ENCODE data around the gene PRKCH. TPM values are rescaled to one million over a fixed set of nuclear protein-coding genes. Genes with fewer than 3 reads are reported as not detected.

PRKCH gene
- polyA plus RNA-seq, 3 donors from 2014 or later = 231 to 451 (median 335) TPM

DNA sequence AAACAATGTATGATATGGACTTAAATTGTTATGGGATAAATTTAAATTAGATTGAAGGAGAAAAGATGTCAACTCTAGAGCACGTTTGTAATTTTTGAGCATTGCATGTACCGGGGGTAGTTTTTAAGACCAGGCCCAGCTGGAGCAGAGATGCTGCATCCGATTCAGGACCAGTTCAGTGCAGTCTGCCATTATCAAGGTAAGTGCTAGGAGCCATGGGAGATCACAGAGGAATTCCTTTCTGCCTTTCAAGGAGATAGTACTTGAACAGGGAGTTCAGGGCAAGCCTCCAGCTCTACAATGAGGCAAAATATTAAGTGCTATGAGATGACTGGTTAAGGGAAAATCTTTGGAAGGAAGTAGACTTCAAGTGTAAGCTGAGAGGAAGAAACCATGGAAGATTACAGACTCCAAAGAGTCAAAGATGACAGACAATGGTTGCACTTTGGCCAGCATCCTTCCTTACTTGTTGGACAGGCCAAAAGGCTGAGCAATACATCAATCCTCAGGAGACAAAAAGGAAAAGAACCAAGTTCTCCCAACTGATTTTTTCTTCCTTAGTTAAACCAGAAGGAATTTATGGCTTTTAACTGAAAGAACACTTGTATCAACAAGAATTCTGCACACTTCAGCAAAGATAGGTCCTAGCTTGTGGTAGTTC, 260.7 kb downstream of the PRKCH start:
- H3K27me3 Mint-ChIP-seq (ENCODE audit: low read depth in 3 of 3) = peaks cover 0 to 6% (median 3%) of the 10 kb centered on the region in 3 donors
- peaks cover 10 to 18% of the 10 kb centered on the region in 2 donors for H3K4me1 Mint-ChIP-seq
- no peak overlapping the region for H3K27ac Mint-ChIP-seq

DNA sequence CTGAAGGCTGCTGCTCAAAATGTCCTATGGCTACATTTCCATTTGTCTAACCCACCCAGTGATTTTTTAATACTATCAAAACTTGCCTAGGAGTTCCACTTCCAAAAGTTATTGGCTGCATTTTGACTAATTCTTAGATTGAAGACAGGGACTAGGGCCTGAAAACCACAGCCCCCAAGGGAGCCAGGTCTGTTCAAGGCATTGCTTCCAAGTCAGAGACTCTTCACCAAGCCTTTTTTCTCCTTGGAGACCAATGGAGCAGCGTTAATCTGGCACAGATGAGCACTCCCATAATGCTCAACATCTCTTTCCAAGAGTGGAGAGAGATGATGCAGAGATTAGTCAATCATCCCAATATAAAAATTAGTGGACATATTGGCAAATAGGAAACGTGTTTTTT, 261.4 kb downstream of the PRKCH start:
- H3K4me1 Mint-ChIP-seq = peaks cover 10 to 18% of the 10 kb centered on the region in 2 donors
- H3K27me3 Mint-ChIP-seq (ENCODE audit: low read depth in 3 of 3) = peaks cover 0 to 6% (median 3%) of the 10 kb centered on the region in 3 donors
- no peak overlapping the region for H3K27ac Mint-ChIP-seq
- H3K4me3 Mint-ChIP-seq = no peak overlapping the region
- DNase-seq = no peak
- H3K9me3 Mint-ChIP-seq = no peaks in the 10 kb centered on the region
- peaks cover 0 to 4% (median 0%) of the 10 kb centered on the region in 3 donors for H3K36me3 Mint-ChIP-seq

More for the DNA sequence above, 260.7 kb downstream of the PRKCH start:
- H3K4me3 Mint-ChIP-seq = no peak overlapping the region
- H3K36me3 Mint-ChIP-seq = peaks cover 0 to 4% (median 0%) of the 10 kb centered on the region in 3 donors
- no peak for DNase-seq
- no peaks in the 10 kb centered on the region for H3K9me3 Mint-ChIP-seq

DNA sequence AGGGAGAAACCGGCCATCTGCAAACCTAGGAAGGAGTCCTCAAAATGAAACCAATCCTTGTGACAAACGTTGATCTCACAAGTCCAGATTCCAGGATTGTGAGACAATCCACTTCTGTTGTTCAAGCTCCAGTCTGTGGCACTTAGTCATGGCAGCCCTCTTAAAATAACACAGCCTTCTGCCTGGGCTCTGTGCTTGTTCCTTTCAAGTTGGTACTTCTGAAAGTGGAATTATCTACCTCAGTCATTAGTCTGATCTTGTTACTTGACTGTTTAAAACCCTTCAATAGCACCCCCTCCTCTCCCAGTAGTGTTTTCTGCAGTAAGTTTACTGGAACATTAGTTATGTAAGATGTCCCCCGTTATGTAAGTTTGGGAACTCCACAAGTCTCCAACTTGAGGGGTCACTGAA, 263.0 kb downstream of the PRKCH start:
- Mint-ChIP-seq H3K27ac (no peak overlapping the region), H3K4me3 (no peak overlapping the region), H3K27me3 (ENCODE audit: low read depth in 3 of 3) (peaks cover 0 to 6% (median 3%) of the 10 kb centered on the region in 3 donors), H3K4me1 (peaks cover 3 to 5% of the 10 kb centered on the region in 2 donors), H3K9me3 (no peaks in the 10 kb centered on the region), H3K36me3 (peaks cover 0 to 4% (median 0%) of the 10 kb centered on the region in 3 donors)
- no peak for DNase-seq

DNA sequence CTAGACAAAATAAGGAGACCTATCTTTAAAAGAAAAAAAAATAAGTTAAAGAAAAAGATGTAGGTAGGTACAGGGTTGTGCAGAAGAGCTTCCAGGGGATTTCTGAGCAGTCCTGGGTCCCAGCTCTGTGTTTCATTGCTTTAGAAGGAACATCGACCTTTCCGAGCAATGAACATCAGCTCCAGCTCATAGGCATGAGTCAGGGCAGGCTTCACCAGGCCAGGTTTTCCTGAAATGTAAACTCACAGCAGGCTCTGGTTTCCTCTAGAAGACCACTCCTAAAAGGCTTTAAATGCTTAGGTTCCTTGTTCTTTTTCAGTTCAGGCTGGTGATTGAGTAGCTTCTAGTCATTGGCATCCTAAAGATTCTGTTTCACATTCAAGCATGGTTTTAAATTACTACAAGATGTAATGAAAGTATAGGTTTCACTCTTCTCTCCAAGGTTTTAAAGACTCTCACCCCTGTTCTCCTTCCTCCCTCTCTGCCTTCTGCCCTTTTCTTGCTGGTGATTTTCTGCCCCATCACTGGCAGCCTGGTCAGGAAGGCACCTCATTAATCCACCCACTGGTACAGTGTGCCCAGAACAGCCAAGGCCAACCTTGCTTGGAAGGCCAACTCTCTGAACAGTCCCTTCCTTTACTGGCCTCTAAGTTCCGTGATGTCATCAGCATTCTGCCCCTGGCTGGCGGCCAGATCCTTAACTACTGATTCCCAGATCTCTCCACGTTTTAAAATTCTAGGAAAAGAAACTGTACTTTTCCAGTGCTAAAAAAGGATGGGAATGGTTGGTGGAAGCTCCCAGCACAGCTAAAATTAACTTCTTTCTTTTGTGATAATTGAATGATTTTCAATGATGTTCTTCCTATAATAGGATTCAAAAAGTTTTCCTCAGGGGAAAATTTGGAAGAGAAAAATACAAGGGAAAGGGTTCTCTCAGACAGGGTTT, 264.5 kb downstream of the PRKCH start:
- no peak overlapping the region for H3K4me3 Mint-ChIP-seq
- peaks cover 10 to 12% of the 10 kb centered on the region in 2 donors for H3K4me1 Mint-ChIP-seq
- H3K27me3 Mint-ChIP-seq (ENCODE audit: low read depth in 3 of 3) = peaks cover 0 to 4% (median 3%) of the 10 kb centered on the region in 3 donors
- no peaks in the 10 kb centered on the region for H3K9me3 Mint-ChIP-seq
- no peak overlapping the region for H3K27ac Mint-ChIP-seq
- DNase-seq = no peak
- peaks cover 0 to 4% (median 0%) of the 10 kb centered on the region in 3 donors for H3K36me3 Mint-ChIP-seq

DNA sequence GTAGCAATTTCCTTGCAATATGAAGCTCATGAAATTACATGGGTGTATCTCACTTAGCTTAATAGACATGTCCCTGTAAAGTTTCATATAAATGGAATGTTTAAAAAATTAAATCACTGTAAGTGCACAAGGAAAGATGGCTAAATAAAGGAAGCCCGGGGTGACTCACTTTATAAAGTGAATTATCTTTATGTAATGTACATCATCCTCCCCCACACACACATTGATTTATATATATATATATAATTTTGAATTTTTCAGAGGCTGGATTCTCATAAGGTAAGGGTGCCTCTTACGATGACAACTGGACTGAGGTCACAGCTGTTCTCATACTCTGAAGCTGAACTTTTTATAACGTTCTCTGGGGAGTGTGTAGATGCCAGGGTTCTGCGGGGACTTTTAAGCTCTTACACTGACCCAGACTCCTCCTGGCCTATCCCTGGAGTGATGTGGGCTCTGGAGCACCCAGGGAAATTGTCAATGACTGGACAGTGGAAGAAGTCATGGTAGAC, 265.2 kb downstream of the PRKCH start:
- no peak for DNase-seq
- peaks cover 10 to 12% of the 10 kb centered on the region in 2 donors for H3K4me1 Mint-ChIP-seq
- no peaks in the 10 kb centered on the region for H3K9me3 Mint-ChIP-seq
- H3K27me3 Mint-ChIP-seq (ENCODE audit: low read depth in 3 of 3) = peaks cover 0 to 4% (median 3%) of the 10 kb centered on the region in 3 donors
- peak overlapping the region in 1 of 6 donors; percentile 21 for H3K27ac Mint-ChIP-seq
- H3K36me3 Mint-ChIP-seq = peaks cover 0 to 4% (median 0%) of the 10 kb centered on the region in 3 donors
- no peak overlapping the region for H3K4me3 Mint-ChIP-seq

DNA sequence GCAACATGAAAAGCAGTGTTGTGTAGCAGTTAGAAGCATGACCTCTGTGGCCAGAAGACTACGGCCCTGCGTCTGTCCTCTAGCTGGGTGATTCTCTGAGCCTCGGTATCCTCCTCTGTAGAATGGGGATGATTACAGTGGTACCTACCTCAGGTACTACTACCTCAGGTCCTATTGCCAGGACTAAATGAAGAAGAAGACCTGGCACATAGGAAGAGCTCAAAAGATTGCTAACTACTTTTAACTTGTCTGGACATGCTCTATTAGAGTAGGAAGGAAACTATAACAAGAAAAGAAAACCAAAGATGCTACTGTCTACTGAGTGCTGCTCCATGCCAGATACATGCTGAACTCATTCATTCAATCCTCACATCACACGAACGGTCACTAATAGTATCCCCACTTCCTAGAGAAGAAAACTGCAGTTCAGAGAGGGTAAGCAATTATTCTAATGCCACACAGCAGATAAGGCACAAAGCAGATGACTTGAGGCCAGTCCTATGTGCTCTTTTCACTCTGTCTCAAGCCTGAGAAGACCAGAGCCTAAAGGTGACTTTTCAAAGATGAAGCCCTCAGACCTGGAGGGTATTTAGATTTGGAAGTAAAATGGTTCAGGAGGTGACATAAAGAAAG, 265.8 kb downstream of the PRKCH start:
- Mint-ChIP-seq H3K4me3 (no peak overlapping the region), H3K27ac (no peak overlapping the region), H3K27me3 (ENCODE audit: low read depth in 3 of 3) (peaks cover 0 to 4% (median 3%) of the 10 kb centered on the region in 3 donors), H3K9me3 (no peaks in the 10 kb centered on the region), H3K4me1 (peaks cover 10 to 12% of the 10 kb centered on the region in 2 donors), H3K36me3 (peaks cover 0 to 4% (median 0%) of the 10 kb centered on the region in 3 donors)
- no peak for DNase-seq

DNA sequence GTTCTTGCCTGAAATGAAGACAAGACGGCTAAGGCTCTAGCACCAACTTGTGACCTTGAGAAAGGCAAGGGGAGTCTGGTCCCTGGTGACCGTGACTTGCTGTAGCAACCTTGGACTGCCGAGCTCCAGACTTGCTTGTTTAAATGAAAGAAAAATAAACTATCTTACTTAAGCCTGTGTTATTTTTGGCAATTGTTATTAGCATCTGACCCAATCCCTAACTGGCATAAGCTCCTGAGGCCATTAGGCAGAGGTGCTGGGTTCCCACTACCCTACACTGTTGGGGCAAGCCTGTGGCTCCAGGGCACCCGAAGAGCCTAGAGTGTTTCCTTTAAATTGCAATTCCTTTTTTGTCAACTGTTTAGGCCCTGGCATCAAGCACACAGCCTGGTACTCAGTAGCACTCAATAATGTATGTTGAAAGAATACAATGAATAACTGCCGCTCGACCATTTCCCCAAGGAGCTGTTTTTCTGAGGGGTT, 267.1 kb downstream of the PRKCH start:
- Mint-ChIP-seq H3K4me3 (no peak overlapping the region), H3K36me3 (peaks cover 0 to 3% (median 0%) of the 10 kb centered on the region in 3 donors), H3K27me3 (ENCODE audit: low read depth in 3 of 3) (peaks cover 0 to 4% (median 3%) of the 10 kb centered on the region in 3 donors), H3K9me3 (no peaks in the 10 kb centered on the region), H3K4me1 (peaks cover 12 to 13% of the 10 kb centered on the region in 2 donors), H3K27ac (no peak overlapping the region)
- no peak for DNase-seq

DNA sequence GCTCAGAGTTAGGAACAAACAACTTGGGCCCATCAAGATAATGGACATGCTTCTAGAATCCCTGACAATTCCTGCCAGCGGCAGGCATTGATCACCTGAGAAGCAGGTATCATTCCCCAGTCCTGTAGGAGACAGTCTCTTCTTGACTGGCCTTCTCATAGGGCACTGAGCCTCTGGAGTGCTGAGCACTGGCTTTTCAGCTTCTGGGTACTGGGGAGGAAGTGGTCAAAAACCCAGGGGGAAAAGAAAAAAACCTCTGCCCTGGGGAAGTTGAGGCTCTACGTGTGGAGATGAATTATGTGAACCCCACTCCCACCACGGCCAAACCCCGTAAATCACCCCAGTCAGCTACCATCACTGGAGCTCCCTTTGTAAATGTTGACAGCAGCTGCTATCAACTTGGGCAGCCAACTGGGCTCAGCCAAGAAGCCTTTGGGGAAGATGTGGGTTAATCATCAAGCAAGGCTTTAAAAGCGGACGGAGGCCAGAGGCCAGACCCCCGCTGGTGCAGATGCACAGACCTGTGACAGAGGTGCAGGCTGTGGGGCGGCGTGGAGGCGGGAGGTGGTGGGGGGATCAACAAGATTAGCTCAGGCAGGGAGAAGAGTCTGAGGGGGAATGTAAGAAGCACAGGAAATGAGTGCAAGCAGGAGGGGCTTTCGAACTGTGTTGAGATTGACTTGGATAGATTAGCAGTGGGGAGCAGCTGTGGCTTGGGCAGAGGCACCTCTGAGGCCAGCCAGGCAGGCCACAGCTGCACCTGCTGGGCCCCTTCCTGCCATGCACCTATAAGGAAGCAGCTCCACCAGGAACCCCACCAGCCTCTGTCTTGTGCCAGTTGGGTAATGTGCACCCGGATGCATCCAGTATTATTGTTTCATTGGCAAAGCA, 268.6 kb downstream of the PRKCH start:
- Mint-ChIP-seq H3K27ac (no peak overlapping the region), H3K27me3 (ENCODE audit: low read depth in 3 of 3) (peaks cover 0 to 4% (median 3%) of the 10 kb centered on the region in 3 donors), H3K9me3 (no peaks in the 10 kb centered on the region), H3K4me1 (peaks cover 26 to 28% of the 10 kb centered on the region in 2 donors), H3K36me3 (no peaks in the 10 kb centered on the region), H3K4me3 (no peak overlapping the region)
- no peak for DNase-seq

DNA sequence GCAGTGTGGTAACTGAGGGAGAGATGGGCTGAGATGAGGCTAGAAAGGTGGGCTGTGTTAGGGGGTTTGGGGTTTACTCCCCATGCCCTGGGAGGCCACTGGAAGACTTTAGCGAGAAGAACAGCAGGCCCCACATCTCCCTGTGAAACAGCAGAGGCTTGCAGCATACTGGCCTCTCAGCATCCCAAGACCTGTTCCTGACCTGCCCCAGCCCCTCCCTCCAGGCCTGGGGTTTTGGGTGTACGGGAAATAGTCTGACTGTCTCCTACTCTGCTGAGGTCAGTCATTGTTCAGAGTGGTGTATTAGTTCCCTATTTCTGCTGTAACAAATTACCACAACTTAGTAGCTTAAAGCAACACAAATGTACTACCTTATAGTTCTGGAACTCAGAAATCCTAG, 270.5 kb downstream of the PRKCH start:
- DNase-seq = no peak
- Mint-ChIP-seq H3K9me3 (peaks cover 0 to 2% (median 0%) of the 10 kb centered on the region in 6 donors), H3K27me3 (ENCODE audit: low read depth in 3 of 3) (no peaks in the 10 kb centered on the region), H3K4me3 (no peak overlapping the region), H3K27ac (no peak overlapping the region), H3K4me1 (peaks cover 34 to 39% of the 10 kb centered on the region in 2 donors), H3K36me3 (no peaks in the 10 kb centered on the region)

DNA sequence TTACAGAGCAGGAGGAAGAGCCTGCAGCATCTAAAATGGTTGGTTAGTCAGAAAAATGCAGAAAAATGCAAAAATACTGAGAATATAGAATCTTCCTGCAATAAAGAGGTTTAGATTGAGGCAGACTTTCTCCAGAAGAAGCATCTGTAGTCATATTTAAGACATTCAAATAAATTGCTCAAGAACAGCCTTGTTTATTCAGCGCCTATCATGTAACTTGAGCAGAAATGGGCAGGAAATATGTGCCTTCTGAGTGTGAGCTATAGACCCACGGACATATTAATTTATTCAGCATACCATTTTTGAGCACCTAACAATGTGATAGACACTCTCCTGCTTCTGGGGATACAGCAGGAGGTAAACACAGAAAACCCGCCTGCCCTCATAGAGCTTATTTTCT, 272.0 kb downstream of the PRKCH start:
- no peaks in the 10 kb centered on the region for H3K36me3 Mint-ChIP-seq
- no peaks in the 10 kb centered on the region for H3K27me3 Mint-ChIP-seq (ENCODE audit: low read depth in 3 of 3)
- peaks cover 34 to 39% of the 10 kb centered on the region in 2 donors for H3K4me1 Mint-ChIP-seq
- peaks cover 0 to 2% (median 0%) of the 10 kb centered on the region in 6 donors for H3K9me3 Mint-ChIP-seq
- DNase-seq = no peak
- H3K4me3 Mint-ChIP-seq = no peak overlapping the region
- no peak overlapping the region for H3K27ac Mint-ChIP-seq

DNA sequence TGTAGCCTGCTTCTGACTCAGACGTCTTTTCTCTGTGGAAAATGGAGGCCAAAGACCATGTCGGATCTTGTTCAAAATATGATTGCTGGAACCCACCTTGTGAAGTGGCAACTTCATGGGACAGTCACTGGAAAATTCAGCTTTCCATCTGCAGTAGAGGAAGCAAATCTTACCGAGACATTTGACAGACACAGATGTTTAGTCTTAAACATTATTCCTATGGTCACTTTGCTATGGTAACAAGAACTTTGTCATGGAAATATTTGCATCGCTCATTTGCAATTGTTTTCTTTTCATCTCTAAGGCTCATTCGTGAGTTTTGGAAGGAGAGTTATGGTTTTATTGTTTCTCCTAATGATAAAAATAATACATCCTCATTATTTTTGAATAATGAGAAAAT, 275.6 kb downstream of the PRKCH start:
- peaks cover 0 to 2% (median 0%) of the 10 kb centered on the region in 3 donors for H3K27me3 Mint-ChIP-seq (ENCODE audit: low read depth in 3 of 3)
- DNase-seq = no peak
- H3K4me3 Mint-ChIP-seq = no peak overlapping the region
- H3K9me3 Mint-ChIP-seq = peaks cover 0 to 2% (median 0%) of the 10 kb centered on the region in 6 donors
- H3K36me3 Mint-ChIP-seq = peaks cover 0 to 5% (median 0%) of the 10 kb centered on the region in 3 donors
- peaks cover 31 to 39% of the 10 kb centered on the region in 2 donors for H3K4me1 Mint-ChIP-seq
- no peak overlapping the region for H3K27ac Mint-ChIP-seq

DNA sequence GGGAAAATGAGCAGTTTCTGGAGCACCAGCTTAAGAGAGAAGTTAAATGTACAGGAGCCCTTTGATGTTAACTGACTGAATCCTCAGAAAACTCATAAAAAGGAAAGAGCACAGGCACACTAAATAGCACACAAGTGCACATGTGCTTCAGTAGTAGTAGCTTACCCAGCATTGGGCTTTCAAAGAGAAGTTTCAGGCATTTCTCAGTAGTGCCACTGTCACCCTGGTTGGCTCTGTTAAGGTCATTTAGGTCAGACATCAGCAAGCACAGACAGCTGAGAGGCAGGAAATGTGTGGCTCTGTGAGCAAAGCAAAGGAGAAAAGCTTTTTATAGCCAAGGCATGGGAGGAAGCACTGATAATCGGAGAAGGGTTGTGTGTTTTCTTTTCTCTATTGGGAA, 277.6 kb downstream of the PRKCH start:
- Mint-ChIP-seq H3K27me3 (ENCODE audit: low read depth in 3 of 3) (peaks cover 0 to 2% (median 0%) of the 10 kb centered on the region in 3 donors), H3K36me3 (peaks cover 0 to 7% (median 0%) of the 10 kb centered on the region in 3 donors), H3K4me3 (no peak overlapping the region), H3K9me3 (peaks cover 0 to 2% (median 0%) of the 10 kb centered on the region in 6 donors), H3K4me1 (peaks cover 25 to 33% of the 10 kb centered on the region in 2 donors), H3K27ac (no peak overlapping the region)
- DNase-seq = no peak

Measured in immature natural killer cell (primary cell).